HUES48 (cell line): ENCODE measurements around the gene EPM2AIP1.
A peak's percentile ranks its signal among the peaks of the same experiment; 100 is the strongest.
"Not testable (repeated sequence)": the region's sequence is repeated elsewhere in the genome, so short reads cannot be mapped to it uniquely, and the experiment has no call there.

Experiments
- H3K27ac ChIP-seq: one replicate; pipeline ENCODE4 v1.7.0; 2013; ENCODE audit warnings: low read depth, low read length, inconsistent platforms
- H3K27me3 ChIP-seq: 2 replicates; pipeline ENCODE4 v1.6.1; 2013; ENCODE audit warnings: mild to moderate bottlenecking, low read length; ENCODE audit not compliant: control insufficient read depth, insufficient read depth
- H3K36me3 ChIP-seq: 2 replicates; pipeline ENCODE4 v1.6.1; 2013; ENCODE audit warnings: low read length; ENCODE audit not compliant: control insufficient read depth, insufficient read depth
- H3K4me1 ChIP-seq: 2 replicates; pipeline ENCODE4 v1.6.1; 2013; ENCODE audit warnings: mild to moderate bottlenecking, low read length; ENCODE audit not compliant: control insufficient read depth, insufficient read depth
- H3K4me3 ChIP-seq: 2 replicates; pipeline ENCODE4 v1.5.1; 2013; ENCODE audit warnings: mild to moderate bottlenecking, low read depth, low read length
- H3K9ac ChIP-seq: 2 replicates; pipeline ENCODE4 v1.6.1; 2013; ENCODE audit warnings: mild to moderate bottlenecking, low read depth, low read length, moderate library complexity
- H3K9me3 ChIP-seq: 2 replicates; pipeline ENCODE4 v1.6.1; 2013; ENCODE audit warnings: low read length; ENCODE audit not compliant: control insufficient read depth, insufficient read depth

EPM2AIP1 gene

DNA sequence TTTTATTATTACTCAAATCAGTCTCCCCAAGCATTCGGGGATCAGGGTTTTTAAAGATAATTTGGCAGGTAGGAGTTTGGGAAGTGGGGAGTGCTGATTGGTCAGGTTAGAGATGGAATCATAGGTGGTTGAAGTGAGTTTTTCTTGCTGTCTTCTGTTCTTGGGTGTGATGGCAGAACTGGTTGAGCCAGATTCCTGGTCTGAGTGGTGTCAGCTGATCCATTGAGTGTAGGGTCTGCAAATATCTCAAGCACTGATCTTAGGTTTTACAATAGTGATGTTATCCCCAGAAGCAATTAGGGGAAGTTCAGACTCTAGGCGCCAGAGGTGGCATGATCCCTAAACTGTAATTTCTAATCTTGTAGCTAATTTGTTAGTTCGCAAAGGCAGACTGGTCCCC is 27.5 kb downstream of the EPM2AIP1 start:
- peaks cover 19% of the 10 kb centered on the region for H3K4me1 ChIP-seq
- no peaks in the 10 kb centered on the region for H3K27me3 ChIP-seq
- peak overlapping the region; percentile 36 for H3K27ac ChIP-seq
- H3K9me3 ChIP-seq, result no peaks in the 10 kb centered on the region
- H3K4me3 ChIP-seq, result 0 out of 2 replicates have a peak overlapping the region, but pooled peaks have one; percentile 3
- H3K36me3 ChIP-seq, result no peaks in the 10 kb centered on the region
- H3K9ac ChIP-seq, result no peak overlapping the region

DNA sequence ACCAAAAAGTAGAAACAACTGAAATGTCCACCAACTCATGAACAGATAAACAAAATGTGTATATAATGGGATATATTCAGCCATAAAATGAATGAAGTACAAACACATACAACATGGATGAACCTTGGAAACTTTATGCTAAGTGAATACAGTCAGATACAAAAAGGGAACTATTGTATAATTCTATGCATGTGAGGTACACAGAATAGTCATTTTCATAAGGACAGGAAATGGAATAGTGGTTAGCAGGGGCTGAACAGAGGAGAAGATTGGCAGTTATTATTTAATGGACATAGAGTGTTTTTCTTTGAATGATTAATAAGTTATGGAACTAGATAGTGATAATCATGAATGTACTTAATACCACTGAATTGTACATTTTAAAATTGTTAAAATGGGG is 28.1 kb downstream of the EPM2AIP1 start:
- Histone ChIP-seq H3K27ac (peak overlapping the region; percentile 20), H3K4me3 (no peak overlapping the region), H3K9ac (no peak overlapping the region)

DNA sequence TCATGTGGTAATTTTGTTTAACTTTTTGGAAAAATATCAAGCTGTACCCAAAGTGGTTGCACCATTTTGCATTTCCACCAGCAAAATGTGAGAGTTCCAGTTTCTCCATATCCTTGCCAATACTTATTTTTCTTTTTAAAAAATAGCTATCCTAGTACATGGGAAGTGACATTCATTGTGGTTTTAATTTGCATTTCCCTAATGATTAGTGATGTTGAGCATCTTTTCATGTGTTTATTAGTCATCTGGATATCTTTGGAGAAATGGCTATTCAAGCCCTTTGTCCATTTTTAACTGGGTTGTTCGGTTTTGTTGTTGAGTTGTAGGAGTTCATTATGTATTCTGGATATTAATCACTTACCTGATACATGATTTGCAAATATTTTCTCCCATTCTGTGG is 28.6 kb downstream of the EPM2AIP1 start:
- no peaks in the 10 kb centered on the region for H3K9me3 ChIP-seq
- H3K36me3 ChIP-seq, result no peaks in the 10 kb centered on the region
- no peaks in the 10 kb centered on the region for H3K27me3 ChIP-seq
- no peak overlapping the region for H3K9ac ChIP-seq
- H3K27ac ChIP-seq, result no peak overlapping the region
- H3K4me3 ChIP-seq, result no peak overlapping the region
- peaks cover 12% of the 10 kb centered on the region for H3K4me1 ChIP-seq

More for the DNA sequence above, 28.1 kb downstream of the EPM2AIP1 start:
- Histone ChIP-seq H3K4me1 (peaks cover 15% of the 10 kb centered on the region), H3K9me3 (no peaks in the 10 kb centered on the region), H3K27me3 (no peaks in the 10 kb centered on the region), H3K36me3 (no peaks in the 10 kb centered on the region)

DNA sequence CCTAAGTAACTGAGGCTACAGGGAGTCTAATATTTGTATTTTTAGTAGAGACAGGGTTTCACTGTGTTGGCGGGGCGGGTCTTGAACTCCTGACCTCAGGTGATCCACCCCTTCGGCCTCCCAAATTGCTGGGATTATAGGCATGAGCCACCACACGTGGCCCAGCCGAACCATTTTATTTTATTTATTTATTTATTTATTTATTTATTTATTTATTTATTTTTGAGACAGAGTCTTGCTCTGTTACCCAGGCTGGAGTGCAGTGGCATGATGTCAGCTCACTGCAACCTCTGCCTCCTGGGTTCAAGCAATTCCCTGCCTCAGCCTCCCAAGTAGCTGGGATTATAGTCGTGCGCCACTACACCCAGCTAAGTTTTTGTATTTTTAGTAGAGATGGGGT is 29.9 kb downstream of the EPM2AIP1 start:
- H3K27me3 ChIP-seq, H3K36me3 ChIP-seq, H3K4me3 ChIP-seq, H3K9ac ChIP-seq, H3K9me3 ChIP-seq, H3K27ac ChIP-seq: not testable (repeated sequence)
- H3K4me1 ChIP-seq, result peaks cover 12% of the 10 kb centered on the region

DNA sequence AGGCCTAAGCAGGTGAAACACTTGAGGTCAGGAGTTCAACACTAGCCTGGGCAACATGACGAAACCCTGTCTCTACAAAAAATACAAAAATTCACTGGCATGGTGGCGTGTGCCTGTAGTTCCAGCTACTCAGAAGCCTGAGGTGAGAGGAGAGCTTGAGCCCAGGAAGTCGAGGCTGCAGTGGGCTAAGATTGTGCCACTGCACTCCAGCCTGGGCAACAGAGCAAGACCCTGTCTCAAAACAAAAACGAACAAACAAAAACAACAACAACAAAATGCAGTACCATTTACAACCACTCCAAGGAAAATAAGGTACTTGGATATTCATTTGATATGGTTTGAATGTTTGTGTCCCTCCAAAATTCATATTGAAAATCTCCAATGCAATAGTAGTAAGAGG is 32.4 kb downstream of the EPM2AIP1 start:
- H3K9me3 ChIP-seq, result no peaks in the 10 kb centered on the region
- H3K27ac ChIP-seq, result no peak overlapping the region
- H3K36me3 ChIP-seq, result no peaks in the 10 kb centered on the region

DNA sequence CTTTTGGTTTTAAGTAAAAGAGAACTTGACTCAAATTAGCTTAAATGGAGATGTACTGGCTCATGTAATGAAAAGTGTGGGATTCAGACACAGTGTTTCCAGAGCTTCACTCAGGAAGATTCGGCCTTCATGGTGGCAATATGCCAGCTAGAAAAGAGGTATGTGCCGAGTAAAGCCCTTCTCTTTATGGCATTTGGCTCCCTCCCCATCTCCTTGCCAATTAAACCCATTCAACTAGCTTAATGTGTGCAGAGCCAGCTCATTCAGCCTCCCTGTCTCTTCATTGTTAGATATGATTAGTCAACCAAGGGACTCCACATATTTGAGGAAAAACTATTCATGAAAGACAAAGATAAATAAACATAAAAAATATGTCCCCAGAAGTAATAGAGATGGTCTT is 33.1 kb downstream of the EPM2AIP1 start:
- no peaks in the 10 kb centered on the region for H3K27me3 ChIP-seq
- H3K4me3 ChIP-seq, result no peak overlapping the region
- no peak overlapping the region for H3K9ac ChIP-seq
- H3K9me3 ChIP-seq, result no peaks in the 10 kb centered on the region
- H3K27ac ChIP-seq, result no peak overlapping the region
- H3K36me3 ChIP-seq, result no peaks in the 10 kb centered on the region
- no peaks in the 10 kb centered on the region for H3K4me1 ChIP-seq

More for the DNA sequence above, 32.4 kb downstream of the EPM2AIP1 start:
- Histone ChIP-seq H3K9ac (no peak overlapping the region), H3K27me3 (no peaks in the 10 kb centered on the region), H3K4me1 (peaks cover 6% of the 10 kb centered on the region), H3K4me3 (no peak overlapping the region)

DNA sequence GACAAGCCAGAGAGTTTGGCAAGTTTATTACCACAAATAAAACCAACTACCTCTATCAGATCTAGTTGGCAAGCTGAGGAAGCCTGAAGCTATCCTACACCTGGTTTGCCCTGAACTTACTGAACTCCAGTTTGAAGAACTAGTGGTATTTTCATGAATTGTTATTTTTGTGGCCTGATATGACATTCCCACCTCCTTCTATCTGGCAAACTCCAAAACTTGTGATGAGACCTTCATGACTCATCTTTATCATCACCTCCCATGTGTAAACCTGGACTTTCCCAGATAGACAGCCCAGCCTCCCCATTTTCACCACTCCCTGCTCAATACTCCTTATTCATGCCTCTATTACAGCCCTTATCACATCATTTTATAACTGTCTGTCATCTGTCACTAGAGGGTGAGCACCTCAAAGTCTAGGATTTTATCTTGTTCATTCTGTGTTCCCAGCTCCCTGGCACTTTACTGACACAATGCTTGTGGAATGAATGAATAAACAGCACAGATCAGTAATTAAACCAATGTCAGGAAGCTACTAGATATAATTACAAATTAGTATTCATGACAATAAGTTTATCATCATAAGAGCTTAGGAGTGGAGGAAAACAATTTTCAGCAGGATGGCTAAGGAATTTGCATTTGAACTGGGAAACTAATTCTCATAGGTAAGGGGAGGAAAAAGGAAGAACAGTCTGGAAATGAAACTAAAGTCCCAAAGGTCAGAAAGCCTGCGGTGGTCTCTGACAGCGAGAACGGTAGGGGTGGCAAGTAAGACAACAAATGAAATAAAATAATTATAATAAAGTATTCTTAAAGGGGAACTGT is 34.9 kb downstream of the EPM2AIP1 start:
- no peak overlapping the region for H3K9ac ChIP-seq
- H3K36me3 ChIP-seq, result no peaks in the 10 kb centered on the region
- H3K4me3 ChIP-seq, result no peak overlapping the region
- H3K4me1 ChIP-seq, result no peaks in the 10 kb centered on the region
- H3K27me3 ChIP-seq, result no peaks in the 10 kb centered on the region
- no peaks in the 10 kb centered on the region for H3K9me3 ChIP-seq
- H3K27ac ChIP-seq, result no peak overlapping the region

DNA sequence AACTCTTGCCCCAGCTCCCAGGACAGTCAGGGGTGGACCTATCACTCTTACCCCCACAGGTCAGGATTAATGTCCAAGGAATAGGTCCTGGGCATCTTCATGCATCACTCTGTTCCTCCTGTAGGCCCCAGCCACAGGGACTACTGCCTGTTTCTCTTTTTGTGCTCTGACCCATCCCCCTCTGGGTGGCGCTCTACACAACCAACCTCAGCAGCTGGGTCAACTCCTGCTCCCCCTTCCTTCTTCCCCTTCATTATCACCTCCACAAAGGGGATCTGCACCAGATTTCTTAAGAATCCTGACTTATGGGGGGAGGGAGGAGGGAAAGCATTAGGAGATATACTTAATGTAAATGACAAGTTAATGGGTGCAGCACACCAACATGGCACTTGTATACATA is 35.9 kb downstream of the EPM2AIP1 start:
- Histone ChIP-seq H3K4me3 (no peak overlapping the region), H3K9me3 (no peaks in the 10 kb centered on the region), H3K27ac (no peak overlapping the region)

DNA sequence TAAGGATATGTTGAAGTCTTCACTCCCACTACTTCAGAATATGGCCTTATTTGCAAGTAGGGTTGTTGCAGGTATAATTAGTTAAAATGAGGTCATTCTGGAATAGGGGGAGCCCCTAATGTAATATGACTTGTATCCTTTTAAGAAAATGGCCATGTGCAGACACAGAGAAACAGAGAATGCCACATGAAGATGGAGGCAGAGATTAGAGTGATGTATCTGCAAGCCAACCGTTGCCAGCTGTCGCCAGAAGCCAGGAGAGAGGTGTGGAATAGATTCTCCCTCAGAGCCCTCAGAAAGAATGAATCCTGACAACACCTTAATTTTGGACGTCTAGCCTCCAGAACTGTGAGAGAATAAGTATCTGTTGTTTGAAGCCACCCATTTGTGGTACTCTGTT is 36.8 kb downstream of the EPM2AIP1 start:
- H3K4me1 ChIP-seq, result peaks cover 4% of the 10 kb centered on the region; the same call in 1 of the 2 replicates
- H3K9ac ChIP-seq, result no peak overlapping the region
- no peaks in the 10 kb centered on the region for H3K36me3 ChIP-seq
- H3K27me3 ChIP-seq, result no peaks in the 10 kb centered on the region
- no peak overlapping the region for H3K4me3 ChIP-seq
- no peaks in the 10 kb centered on the region for H3K9me3 ChIP-seq
- H3K27ac ChIP-seq, result no peak overlapping the region

More for the DNA sequence above, 35.9 kb downstream of the EPM2AIP1 start:
- no peaks in the 10 kb centered on the region for H3K4me1 ChIP-seq
- H3K36me3 ChIP-seq, result no peaks in the 10 kb centered on the region
- H3K9ac ChIP-seq, result no peak overlapping the region
- H3K27me3 ChIP-seq, result no peaks in the 10 kb centered on the region

DNA sequence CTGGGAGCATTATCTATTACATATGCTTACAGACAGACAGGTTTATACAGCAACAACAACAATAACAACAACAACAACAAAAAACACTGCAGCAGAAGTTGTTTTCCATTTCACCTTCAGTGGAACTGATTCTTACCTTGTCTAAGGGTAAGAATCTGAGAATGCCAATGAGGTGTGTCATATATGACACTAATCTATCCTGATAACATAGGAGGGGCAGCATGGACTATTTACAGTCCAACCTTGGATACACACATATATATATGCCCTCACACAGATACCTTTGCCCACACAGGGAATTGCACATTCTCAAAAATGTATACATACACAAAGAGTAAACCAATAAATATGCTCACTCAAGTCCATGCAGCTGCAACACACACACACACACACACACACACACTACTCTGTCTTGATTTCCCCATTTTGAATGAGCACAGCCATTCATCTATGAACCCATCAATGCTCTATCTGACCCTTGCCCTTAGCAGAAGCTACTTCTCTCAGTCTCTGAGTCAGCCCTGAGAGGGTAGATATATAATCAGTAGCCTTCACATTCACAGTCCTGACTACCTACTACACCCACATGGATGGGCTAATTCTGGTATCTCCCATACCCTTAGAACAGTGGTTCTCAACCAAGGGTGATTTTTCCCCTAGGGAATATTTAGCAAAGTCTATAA is 38.3 kb downstream of the EPM2AIP1 start:
- Histone ChIP-seq H3K4me1 (peaks cover 6% of the 10 kb centered on the region; the same call in 1 of the 2 replicates), H3K4me3 (no peak overlapping the region), H3K27ac (no peak overlapping the region), H3K9me3 (no peaks in the 10 kb centered on the region), H3K36me3 (no peaks in the 10 kb centered on the region), H3K27me3 (no peaks in the 10 kb centered on the region), H3K9ac (no peak overlapping the region)

DNA sequence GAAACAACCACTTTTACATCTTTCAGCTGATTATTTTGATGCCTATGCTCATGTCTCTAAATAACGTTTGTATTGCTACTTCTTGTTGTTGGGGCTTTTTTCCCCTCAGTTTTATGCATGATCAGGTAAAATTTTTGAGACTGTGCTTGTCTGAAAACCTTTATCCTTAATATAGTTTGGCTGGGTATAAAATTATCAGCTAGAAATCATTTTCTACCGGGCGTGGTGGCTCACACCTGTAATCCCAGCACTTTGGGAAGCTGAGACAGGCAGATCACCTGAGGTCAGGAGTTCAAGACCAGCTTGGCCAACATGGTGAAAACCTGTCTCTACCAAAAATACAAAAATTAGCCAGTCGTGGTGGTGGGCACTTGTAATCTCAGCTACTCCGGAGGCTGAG is 45.1 kb downstream of the EPM2AIP1 start:
- not testable (repeated sequence) for H3K27ac ChIP-seq, H3K36me3 ChIP-seq, H3K9me3 ChIP-seq, H3K4me3 ChIP-seq, H3K4me1 ChIP-seq, H3K9ac ChIP-seq
- peaks cover 28% of the 10 kb centered on the region for H3K27me3 ChIP-seq
